Body of pancreas (tissue), 4 donors: ENCODE measurements around the gene PMM2.

Source experiments
- POLR2A ChIP-seq, 3 donors: fragments of 450-650 bp; IDR thresholded peaks; one replicate each; pipeline ENCODE4 v1.6.1; 2016; ENCODE audit warnings: antibody characterized with exemption in 3 of 3, mild to moderate bottlenecking in 2 of 3
- TF ChIP-seq, protein P1 (sequence below), 7 experiments: fragments of 450-650 bp in 4 of 7; fragments of 200-600 bp in 3 of 7; sonication (generic) in 3 of 7; IDR thresholded peaks; one replicate each; pipeline ENCODE4 v1.5.1; 2016 to 2019; ENCODE audit warnings: antibody characterized with exemption in 7 of 7

DNA sequence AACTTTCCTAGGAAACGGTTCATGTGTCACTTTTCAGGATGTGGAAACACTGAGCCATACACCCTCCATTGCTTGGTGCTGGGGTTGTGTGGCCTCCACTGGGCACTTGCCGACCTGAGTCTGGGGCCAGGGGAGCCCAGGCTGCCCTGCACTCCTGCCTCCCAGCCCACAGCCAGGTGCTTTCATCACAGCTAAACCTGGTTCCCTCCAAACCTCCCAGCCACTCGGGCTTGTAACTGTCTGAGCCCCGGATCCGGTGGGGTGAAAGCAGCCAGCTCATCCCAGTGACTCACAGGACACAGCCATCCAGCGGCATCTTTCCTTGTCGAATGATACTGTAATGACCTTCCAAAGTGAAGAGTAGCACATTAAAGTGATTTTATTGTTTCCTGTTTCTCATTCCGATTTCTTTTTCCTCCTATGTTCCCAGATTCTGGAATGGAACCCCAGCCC, 51.3 kb downstream of the PMM2 start:
- no peak for TF ChIP-seq POLR2A (IDR thresholded peaks at IDR 0.05)
- TF ChIP-seq, protein P1, sequence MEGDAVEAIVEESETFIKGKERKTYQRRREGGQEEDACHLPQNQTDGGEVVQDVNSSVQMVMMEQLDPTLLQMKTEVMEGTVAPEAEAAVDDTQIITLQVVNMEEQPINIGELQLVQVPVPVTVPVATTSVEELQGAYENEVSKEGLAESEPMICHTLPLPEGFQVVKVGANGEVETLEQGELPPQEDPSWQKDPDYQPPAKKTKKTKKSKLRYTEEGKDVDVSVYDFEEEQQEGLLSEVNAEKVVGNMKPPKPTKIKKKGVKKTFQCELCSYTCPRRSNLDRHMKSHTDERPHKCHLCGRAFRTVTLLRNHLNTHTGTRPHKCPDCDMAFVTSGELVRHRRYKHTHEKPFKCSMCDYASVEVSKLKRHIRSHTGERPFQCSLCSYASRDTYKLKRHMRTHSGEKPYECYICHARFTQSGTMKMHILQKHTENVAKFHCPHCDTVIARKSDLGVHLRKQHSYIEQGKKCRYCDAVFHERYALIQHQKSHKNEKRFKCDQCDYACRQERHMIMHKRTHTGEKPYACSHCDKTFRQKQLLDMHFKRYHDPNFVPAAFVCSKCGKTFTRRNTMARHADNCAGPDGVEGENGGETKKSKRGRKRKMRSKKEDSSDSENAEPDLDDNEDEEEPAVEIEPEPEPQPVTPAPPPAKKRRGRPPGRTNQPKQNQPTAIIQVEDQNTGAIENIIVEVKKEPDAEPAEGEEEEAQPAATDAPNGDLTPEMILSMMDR (IDR thresholded peaks at IDR 0.05) = no peak
